DOHH2 (cell line): ENCODE results near the gene PPP2R5B.

Experiments
- EZH2phosphoT487 ChIP-seq: fragments of 200-600 bp; sonication (generic); IDR thresholded peaks from 2 replicates; pipeline ENCODE4 v1.6.1; 2017; ENCODE audit warnings: borderline replicate concordance, mild to moderate bottlenecking, antibody characterized with exemption, low read length, moderate library complexity, mixed read lengths
- TF ChIP-seq, protein P1 (sequence below): fragments of 200-600 bp; sonication (generic); IDR thresholded peaks from one replicate; pipeline ENCODE4 v1.5.1; 2014; ENCODE audit warnings: antibody characterized with exemption, mild to moderate bottlenecking, low read depth, low read length; ENCODE audit not compliant: poor library complexity, severe bottlenecking

DNA sequence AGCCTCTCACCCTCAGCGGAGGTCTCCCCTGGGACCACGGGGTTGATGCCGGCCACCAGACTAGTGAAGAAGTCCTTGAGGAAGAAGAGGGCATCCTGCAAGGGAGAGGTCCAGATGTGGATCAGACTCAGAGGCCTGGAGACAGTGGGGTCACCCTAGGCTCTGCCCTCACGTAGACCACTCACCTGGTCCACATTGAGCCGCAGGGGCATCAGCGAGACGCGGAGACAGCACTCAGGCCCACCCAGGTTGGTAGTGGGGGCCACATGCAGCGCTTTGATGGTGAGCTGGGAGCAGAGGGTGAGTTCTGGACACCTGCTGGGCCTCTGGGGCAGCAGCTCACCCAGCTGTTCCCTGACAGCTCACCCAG lies 26.4 kb upstream of the PPP2R5B start:
- TF ChIP-seq, protein P1, sequence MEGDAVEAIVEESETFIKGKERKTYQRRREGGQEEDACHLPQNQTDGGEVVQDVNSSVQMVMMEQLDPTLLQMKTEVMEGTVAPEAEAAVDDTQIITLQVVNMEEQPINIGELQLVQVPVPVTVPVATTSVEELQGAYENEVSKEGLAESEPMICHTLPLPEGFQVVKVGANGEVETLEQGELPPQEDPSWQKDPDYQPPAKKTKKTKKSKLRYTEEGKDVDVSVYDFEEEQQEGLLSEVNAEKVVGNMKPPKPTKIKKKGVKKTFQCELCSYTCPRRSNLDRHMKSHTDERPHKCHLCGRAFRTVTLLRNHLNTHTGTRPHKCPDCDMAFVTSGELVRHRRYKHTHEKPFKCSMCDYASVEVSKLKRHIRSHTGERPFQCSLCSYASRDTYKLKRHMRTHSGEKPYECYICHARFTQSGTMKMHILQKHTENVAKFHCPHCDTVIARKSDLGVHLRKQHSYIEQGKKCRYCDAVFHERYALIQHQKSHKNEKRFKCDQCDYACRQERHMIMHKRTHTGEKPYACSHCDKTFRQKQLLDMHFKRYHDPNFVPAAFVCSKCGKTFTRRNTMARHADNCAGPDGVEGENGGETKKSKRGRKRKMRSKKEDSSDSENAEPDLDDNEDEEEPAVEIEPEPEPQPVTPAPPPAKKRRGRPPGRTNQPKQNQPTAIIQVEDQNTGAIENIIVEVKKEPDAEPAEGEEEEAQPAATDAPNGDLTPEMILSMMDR = no peak
- TF ChIP-seq EZH2phosphoT487 = no peak
